ENCODE data around the gene KCTD8.

The KCTD8 gene

DNA sequence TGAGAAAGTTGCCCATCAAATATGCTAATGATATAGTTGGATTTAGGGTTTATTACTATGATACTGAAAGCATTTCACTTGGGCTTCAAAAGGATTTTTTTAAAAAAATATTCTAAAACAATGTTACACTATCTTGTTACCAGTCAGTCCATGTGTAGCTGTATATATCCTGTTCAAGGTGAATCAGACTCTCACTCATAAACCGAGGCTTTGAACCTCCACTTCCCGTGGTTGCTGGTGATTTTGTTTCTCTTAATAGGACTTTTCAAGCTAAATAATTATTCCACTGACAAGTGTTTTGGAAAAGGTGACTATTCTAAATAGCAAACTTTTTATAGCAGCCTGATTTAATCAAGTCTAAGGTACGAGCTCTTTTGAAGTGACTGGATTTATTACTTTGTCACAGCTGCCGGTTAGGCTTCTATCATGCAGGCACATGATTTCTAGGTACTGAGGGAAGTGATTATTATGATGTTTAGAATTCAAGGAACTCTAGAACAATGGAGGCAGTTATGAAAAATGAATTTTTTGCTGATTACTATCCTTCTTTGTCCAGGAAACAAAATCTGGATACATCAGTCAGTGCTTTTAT, 287.7 kb downstream of the KCTD8 start:
- DNase-seq, result no peak

DNA sequence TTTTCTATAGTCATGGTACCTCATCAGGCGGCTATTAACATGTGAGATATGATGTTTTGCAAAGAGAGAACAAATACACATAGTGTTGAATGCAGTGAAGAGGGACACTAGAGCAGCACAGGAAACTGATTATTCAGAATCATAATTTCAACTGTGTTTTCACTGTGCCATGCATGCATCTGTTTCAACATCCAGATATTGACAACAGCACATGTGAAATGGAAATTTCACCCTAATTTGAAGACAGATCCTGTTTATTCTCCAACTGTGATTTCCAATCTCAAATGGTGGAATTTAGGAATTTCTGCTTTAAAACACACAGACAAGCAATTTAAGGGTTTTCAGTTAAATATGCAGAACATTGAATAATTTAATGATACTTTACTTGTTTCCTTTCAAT, 288.6 kb downstream of the KCTD8 start:
- DNase-seq, result no peak

DNA sequence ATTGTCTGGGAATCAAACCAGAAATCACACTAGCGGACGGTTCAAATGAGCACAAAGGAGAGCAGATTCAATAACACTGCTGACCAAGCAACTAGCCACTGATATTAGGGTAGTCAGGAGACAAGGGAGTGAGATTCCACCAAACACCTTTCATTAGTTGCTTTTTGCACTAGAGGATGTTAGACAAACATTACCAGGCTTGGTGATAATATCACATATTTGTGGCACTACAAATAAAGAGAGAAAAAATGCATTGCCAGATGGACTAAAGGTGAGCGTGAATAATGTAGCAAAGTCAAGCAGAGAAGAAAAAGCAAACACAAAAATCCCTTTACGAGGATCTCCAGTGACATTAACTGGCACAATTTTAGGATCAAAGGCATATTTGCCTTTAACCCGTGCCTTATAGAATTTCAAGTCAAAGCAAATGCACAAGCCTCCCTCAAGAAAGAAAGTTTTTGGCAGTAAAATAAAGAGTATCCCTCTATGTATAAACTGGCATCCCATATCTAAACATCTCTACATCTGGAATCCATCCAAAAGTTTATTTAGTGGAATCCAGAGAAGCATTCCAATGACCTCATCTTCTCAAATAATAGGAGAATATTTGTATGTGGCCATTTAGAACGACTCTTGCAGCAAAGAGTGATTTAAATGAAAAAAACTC, 290.9 kb downstream of the KCTD8 start:
- no peak for DNase-seq

DNA sequence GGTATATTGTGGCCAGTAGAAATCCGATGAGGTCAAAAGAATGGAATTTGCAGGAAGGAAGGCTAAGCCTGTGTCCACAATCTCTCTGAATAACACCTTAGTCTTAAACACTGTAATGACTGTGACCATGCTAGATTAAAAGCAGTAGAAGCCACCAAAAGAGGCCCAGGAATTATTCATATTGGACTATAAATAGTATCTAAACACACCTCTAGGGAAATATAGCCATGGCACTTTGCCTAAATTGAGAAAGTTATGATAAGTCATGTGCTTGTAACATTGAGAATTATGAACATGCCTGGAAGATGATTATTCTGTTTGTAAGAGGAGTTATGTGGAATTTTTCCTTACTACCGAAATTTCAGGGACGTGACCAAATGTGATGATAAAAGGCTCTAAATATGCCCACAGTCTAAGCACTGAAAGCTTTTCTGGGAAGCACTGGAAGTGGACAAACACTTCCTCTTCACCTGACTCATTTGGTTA, 298.5 kb downstream of the KCTD8 start:
- no peak for DNase-seq

DNA sequence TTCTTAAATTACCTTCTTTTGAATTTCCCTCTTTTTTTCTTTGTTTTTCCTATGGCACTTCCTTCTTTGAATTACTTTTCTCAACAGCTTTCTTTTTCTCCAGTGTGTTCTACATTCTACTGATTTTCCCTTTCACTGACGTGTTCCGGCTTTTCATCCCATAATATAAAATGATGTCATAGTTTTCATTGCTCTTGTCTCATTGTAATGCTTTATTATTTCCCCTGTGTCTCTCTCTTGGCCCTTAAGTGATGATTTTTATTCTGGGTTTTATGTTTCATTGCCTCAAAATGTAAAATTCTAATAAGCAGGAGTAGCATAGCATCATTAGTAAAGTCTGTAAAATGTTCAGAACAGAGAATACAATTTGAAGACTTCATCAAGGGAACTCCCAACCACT, 299.3 kb downstream of the KCTD8 start:
- no peak for DNase-seq

DNA sequence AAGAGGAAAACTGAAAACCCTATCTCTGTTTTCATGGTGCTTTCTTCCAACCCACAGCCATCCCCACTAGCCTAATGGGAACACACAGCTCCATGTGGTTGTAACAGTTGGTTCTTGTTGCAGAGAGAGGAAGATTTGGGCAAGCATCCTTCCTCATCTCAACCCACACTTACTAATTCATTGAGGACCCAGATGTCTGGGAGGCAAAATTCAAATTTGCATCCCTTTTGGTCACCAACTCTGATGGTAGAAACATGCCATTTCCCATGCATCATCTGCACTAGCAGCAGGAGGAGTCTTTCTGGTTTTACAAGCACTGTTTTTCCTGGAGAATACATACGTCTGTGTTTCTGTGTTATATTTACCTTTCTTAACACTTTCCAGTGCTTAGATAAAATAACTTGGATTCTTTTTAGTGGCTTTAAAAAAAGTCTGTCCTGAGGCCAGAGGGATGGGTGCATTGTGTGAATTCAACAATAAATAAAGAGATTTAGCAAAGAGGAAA, 301.0 kb downstream of the KCTD8 start:
- DNase-seq, result no peak

DNA sequence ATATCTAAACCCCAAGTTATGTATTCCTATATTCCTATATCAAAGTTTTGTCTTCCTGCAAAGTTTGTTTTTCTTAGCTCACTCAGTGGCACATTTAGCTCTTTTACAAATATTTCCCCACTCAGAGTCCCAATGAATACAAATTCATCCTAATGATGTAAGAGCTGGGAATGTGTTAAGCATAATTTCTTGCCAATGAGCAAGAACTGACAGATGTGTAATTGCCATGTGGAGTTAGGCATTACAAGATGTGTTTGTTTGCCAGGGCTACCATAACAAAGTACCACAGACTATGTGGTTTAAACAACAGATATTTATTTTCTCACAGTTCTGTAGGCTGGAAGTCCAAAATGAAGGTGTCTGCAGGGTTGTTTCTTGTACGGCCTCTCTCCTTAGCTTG, 302.1 kb downstream of the KCTD8 start:
- no peak for DNase-seq

DNA sequence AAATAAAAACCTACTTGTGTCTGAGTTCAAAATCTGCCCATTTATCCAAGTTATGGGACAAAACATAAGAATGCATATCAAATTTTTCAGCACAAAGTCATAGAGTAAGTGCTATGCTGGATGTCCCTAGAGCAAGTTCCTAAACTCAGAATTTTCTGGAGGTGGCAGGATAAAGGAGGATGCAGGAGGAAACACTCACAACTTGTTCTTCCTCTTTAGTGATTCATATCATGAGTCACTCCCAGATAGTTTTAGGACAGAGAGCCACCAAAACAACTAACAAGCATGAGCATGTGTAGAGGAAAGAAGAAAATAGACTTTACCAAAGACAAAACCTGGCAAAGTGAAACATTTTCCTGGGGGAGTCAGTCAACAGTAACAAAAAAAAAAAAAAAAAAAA, 302.7 kb downstream of the KCTD8 start:
- no peak for DNase-seq

DNA sequence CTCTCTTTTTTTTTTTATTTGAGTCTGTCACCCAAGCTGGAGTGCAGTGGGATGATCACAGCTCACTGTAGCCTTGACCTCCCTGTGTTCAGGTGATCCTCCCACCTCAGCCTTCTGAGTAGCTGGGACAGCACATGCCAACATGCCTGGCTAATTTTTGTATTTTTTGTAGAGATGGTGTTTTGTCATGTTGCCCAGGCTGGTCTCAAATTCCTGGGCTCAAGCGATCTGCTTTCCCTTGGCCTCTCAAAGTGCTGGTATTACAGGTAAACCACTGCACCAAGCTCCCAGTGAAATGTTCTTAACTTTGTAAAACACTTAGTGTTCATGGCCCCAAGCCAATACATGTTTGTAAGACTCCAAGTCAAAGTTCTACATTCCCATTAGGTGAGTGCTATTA, 316.1 kb downstream of the KCTD8 start:
- no peak for DNase-seq

Measured in T-helper 1 cell (primary cell).